ENCODE measurements around the gene REL. TPM values are rescaled to one million over a fixed set of nuclear protein-coding genes. Genes with fewer than 3 reads are reported as not detected.
"Not testable (repeated sequence)": the region's sequence is repeated elsewhere in the genome, so short reads cannot be mapped to it uniquely, and the experiment has no call there.

REL gene
- total RNA-seq, 1 donor from 2014 or later: 8.6 TPM

DNA sequence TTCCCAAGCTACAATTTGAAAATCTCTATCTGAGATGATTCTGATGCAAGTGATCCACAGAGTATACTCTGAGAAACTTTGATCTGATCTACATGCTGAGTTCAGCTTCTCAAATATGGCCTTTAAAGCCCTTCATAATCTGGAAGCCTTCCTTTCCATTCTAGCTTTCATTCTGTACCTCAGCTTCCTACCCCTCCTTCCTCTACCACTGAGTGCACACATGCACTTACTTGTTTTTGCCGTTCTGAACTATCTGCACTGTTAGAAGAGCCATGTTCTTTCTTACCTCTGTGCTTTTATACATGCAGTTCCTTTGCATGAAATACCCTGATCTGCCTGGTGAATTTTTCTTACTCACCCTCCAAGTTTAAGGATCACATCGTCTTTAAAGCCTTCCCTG lies 25.0 kb downstream of the REL start:
- no peak overlapping the region for H3K4me3 ChIP-seq (ENCODE audit: low read depth, low read length)
- no peaks in the 10 kb centered on the region for H3K36me3 ChIP-seq (ENCODE audit: control insufficient read depth, insufficient read depth, low read length)
- H3K27me3 ChIP-seq (ENCODE audit: control insufficient read depth, insufficient read depth, low read length): no peaks in the 10 kb centered on the region
- DNase-seq (ENCODE audit: low read depth): no peak
- TF ChIP-seq, protein P1, sequence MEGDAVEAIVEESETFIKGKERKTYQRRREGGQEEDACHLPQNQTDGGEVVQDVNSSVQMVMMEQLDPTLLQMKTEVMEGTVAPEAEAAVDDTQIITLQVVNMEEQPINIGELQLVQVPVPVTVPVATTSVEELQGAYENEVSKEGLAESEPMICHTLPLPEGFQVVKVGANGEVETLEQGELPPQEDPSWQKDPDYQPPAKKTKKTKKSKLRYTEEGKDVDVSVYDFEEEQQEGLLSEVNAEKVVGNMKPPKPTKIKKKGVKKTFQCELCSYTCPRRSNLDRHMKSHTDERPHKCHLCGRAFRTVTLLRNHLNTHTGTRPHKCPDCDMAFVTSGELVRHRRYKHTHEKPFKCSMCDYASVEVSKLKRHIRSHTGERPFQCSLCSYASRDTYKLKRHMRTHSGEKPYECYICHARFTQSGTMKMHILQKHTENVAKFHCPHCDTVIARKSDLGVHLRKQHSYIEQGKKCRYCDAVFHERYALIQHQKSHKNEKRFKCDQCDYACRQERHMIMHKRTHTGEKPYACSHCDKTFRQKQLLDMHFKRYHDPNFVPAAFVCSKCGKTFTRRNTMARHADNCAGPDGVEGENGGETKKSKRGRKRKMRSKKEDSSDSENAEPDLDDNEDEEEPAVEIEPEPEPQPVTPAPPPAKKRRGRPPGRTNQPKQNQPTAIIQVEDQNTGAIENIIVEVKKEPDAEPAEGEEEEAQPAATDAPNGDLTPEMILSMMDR (IDR thresholded peaks at IDR 0.05; ENCODE audit: insufficient read depth, low read length, poor library complexity, severe bottlenecking): no peak

DNA sequence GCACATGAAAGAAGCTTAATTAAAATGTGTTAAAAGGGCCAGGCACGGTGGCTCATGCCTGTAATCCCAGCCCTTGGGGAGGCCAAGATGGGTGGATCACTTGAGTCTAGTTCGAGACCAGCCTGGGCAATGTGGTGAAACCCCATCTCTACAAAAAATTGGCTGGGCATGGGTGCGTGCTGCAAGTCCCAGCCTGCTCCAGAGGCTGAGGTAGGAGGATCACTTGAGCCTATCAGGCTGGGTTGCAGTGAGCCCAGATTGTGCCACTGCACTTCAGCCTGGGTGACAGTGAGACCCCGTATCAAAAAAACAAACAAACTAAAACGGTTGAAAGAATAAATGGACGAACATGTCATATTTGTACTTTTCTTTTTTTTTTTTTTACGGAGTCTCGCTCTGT lies 26.0 kb downstream of the REL start:
- no peak for DNase-seq (ENCODE audit: low read depth)
- TF ChIP-seq, protein P1 (IDR thresholded peaks at IDR 0.05; ENCODE audit: insufficient read depth, low read length, poor library complexity, severe bottlenecking): no peak
- Histone ChIP-seq H3K4me3 (ENCODE audit: low read depth, low read length) (no peak overlapping the region), H3K27me3 (ENCODE audit: control insufficient read depth, insufficient read depth, low read length) (no peaks in the 10 kb centered on the region), H3K36me3 (ENCODE audit: control insufficient read depth, insufficient read depth, low read length) (no peaks in the 10 kb centered on the region)

DNA sequence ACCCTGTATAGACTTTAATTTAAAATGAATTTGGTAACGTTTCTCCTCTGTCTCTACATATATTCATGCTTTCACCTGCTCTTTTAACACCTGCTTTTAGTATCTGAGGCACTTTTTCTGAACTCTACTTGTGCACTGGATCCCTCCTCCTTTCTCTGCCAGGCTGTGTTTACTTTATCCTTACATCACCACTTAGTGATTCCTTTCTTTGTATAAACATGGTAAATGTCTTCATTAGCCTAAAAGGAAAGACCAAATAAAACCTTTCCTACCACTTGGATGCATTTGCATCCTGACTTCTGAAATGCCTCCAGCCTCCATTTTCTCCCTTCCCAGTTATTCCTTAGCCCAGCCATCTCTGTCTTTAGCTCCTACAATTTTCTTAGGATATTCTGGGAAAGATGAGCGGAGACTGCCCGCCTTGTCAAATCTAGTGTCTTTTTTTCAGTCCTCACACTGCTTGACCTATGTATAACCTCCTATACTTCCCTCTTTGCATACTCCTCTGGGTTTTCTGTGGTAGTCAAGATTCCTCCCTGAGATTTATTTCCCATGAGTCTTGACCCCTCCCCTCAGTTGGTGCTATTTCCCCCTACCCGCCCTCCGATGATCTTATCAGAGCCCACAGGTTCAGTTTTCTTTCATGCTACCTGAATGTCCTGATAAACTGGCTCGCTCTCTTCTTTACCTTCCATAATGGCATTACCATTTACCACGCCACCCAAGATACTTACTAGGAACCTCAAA lies 44.8 kb downstream of the REL start:
- H3K4me3 ChIP-seq (ENCODE audit: low read depth, low read length): no peak overlapping the region
- no peaks in the 10 kb centered on the region for H3K27me3 ChIP-seq (ENCODE audit: control insufficient read depth, insufficient read depth, low read length)
- no peaks in the 10 kb centered on the region for H3K36me3 ChIP-seq (ENCODE audit: control insufficient read depth, insufficient read depth, low read length)
- no peak for DNase-seq (ENCODE audit: low read depth)
- TF ChIP-seq, protein P1 (IDR thresholded peaks at IDR 0.05; ENCODE audit: insufficient read depth, low read length, poor library complexity, severe bottlenecking): no peak

DNA sequence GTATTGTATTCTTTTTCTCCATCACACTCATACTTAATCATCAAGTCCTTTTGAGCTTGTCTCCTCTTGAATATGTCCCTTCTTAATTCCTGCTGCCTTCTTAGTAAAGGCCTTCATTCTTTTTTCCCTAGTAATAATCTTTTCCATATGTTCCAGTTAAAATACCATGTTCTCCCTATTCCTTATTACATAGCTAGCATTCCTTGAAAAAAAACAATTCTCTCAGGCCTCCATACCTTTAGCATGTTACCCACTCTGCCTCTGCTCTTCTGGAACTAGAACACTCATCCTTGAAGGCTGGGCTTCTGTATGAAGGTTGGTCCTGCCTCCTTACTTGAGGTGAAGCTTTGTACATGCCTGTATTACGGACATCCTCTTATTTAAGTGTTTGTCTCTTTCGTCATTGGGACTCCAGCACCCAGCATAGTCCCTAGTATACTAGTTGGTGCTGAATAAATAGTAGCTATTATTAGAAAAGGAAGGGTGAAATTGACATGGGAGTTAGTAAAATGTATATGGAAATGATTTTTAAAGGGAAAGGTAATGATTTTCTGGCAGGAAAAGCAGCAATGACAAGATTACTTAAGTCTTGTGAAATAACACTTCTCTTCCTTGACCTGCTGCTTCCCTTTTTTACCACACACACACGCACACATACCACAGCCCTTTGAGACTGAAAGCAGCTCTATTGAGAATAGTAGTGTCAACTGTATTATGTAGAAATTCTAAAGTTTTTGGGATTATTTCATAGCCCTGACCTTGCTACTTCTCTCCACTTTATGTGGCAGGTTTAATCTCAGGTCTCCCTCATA lies 45.6 kb downstream of the REL start:
- Histone ChIP-seq H3K4me3 (ENCODE audit: low read depth, low read length) (no peak overlapping the region), H3K27me3 (ENCODE audit: control insufficient read depth, insufficient read depth, low read length) (no peaks in the 10 kb centered on the region), H3K36me3 (ENCODE audit: control insufficient read depth, insufficient read depth, low read length) (no peaks in the 10 kb centered on the region)
- TF ChIP-seq, protein P1 (IDR thresholded peaks at IDR 0.05; ENCODE audit: insufficient read depth, low read length, poor library complexity, severe bottlenecking): no peak
- DNase-seq (ENCODE audit: low read depth): no peak

DNA sequence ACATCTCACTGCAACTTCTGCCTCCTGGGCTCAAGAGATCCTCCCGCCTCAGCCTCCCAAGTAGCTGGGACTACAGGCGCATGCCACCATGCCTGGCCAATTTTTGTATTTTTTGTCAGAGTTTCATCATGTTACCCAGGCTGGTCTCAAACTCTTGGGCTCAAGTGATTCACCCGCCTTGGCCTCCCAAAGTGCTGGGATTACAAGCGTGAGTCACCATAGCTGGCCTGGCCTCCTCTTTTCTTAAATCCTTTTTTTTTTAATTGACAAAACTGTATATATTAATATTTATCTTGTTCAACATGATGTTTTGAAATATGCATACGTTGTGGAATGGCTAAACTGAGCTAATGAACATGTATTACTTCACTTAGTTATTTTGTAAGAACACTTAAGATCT lies 50.7 kb downstream of the REL start:
- H3K36me3 ChIP-seq (ENCODE audit: control insufficient read depth, insufficient read depth, low read length); H3K4me3 ChIP-seq (ENCODE audit: low read depth, low read length); DNase-seq (ENCODE audit: low read depth); H3K27me3 ChIP-seq (ENCODE audit: control insufficient read depth, insufficient read depth, low read length): not testable (repeated sequence)

DNA sequence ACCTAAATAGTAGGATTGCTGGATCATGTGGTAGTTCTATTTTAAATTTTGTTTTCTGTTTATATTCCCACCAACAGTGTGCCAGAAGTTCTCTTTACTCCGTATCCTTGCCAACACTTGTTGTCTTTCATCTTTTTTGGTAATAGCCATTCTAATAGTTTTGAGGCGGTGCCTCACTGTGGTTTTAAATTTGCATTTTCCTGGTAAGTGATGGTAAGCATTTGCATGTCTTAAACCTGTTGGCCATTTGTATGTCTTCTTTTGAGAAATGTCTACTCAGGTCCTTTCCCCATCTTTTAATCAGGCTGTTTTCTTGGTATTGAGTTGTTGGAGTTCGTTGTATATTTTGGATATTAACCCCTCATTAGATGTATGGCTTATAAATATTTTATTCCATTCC lies 51.6 kb downstream of the REL start:
- Histone ChIP-seq H3K36me3 (ENCODE audit: control insufficient read depth, insufficient read depth, low read length) (no peaks in the 10 kb centered on the region), H3K27me3 (ENCODE audit: control insufficient read depth, insufficient read depth, low read length) (no peaks in the 10 kb centered on the region), H3K4me3 (ENCODE audit: low read depth, low read length) (no peak overlapping the region)
- DNase-seq (ENCODE audit: low read depth): no peak
- TF ChIP-seq, protein P1 (IDR thresholded peaks at IDR 0.05; ENCODE audit: insufficient read depth, low read length, poor library complexity, severe bottlenecking): no peak

Data from kidney epithelial cell (primary cell).